ENCODE results near the gene MYO1D. TPM values are rescaled to one million over a fixed set of nuclear protein-coding genes. Genes with fewer than 3 reads are reported as not detected.

MYO1D gene
- total and polyA plus RNA-seq, 2 of the 13 experiments (the other 11 are each of a cell fraction or from before 2014, with no cell fraction given) = 13.2 to 17.3 TPM

DNA sequence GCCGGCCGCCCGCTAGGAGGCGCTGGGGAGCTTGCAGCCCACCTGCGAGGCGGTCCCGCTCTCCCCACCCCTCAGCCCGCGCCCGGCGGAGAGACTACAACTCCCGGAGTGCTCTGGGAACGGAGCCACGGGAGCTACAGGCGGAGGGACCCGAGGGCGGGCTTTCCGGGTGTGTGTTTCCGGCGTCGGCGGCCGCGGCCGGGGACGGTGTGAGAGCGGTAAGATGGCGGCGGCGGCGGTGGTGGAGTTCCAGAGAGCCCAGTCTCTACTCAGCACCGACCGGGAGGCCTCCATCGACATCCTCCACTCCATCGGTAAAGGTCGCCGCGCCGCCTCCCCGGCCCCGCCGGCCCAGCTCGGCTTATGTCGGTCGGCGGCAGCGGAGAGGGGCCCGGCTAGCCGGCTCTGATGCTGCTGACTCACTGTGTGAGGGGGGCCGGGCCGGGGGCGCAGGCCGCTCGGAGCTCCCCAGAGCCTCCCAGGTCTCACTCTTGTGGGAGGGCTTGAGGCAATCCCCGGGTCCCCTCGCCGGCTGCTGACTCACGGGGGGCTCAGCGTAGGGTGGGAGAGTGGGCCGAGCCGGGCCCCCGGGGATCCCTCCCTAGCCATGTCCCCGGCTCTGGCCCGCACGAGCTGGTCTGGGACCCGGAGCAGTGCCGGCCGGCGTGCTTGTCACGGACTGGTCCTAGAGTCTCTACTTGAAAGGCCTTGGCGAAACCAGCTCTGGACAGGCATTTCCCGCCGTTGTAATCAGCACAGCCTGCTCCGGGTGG is 432.4 kb downstream of the MYO1D start, which contains the start of gene PSMD11 (continued):
- TF ChIP-seq, protein P1, sequence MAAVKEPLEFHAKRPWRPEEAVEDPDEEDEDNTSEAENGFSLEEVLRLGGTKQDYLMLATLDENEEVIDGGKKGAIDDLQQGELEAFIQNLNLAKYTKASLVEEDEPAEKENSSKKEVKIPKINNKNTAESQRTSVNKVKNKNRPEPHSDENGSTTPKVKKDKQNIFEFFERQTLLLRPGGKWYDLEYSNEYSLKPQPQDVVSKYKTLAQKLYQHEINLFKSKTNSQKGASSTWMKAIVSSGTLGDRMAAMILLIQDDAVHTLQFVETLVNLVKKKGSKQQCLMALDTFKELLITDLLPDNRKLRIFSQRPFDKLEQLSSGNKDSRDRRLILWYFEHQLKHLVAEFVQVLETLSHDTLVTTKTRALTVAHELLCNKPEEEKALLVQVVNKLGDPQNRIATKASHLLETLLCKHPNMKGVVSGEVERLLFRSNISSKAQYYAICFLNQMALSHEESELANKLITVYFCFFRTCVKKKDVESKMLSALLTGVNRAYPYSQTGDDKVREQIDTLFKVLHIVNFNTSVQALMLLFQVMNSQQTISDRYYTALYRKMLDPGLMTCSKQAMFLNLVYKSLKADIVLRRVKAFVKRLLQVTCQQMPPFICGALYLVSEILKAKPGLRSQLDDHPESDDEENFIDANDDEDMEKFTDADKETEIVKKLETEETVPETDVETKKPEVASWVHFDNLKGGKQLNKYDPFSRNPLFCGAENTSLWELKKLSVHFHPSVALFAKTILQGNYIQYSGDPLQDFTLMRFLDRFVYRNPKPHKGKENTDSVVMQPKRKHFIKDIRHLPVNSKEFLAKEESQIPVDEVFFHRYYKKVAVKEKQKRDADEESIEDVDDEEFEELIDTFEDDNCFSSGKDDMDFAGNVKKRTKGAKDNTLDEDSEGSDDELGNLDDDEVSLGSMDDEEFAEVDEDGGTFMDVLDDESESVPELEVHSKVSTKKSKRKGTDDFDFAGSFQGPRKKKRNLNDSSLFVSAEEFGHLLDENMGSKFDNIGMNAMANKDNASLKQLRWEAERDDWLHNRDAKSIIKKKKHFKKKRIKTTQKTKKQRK (IDR thresholded peaks at IDR 0.05; ENCODE audit: low read length) = no peak
- 0 out of 2 replicates have a peak, but pooled peaks have one; percentile 59 for TF ChIP-seq PCBP1 (IDR thresholded peaks at IDR 0.05; ENCODE audit: borderline replicate concordance, low read depth, low read length)
- no peak for TF ChIP-seq FOSL1 (CRISPR knock-in tag; IDR thresholded peaks at IDR 0.05; ENCODE audit: borderline replicate concordance)
- TF ChIP-seq SATB2 (CRISPR knock-in tag; IDR thresholded peaks at IDR 0.05) = no peak
- TF ChIP-seq MIER2 (CRISPR knock-in tag; IDR thresholded peaks at IDR 0.05) = no peak
- peak; percentile 99 for TF ChIP-seq THAP11 (CRISPR knock-in tag; IDR thresholded peaks at IDR 0.05)
- no peak for TF ChIP-seq ZNF75D (CRISPR knock-in tag; IDR thresholded peaks at IDR 0.05; ENCODE audit: borderline replicate concordance)
- TF ChIP-seq, protein P2, sequence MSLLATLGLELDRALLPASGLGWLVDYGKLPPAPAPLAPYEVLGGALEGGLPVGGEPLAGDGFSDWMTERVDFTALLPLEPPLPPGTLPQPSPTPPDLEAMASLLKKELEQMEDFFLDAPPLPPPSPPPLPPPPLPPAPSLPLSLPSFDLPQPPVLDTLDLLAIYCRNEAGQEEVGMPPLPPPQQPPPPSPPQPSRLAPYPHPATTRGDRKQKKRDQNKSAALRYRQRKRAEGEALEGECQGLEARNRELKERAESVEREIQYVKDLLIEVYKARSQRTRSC (CRISPR knock-in tag; IDR thresholded peaks at IDR 0.05; ENCODE audit: low read depth) = no peak
- peak; percentile 79 for TF ChIP-seq AGO2 (optimal IDR thresholded peaks at IDR 0.05; ENCODE audit: low read depth, low read length)
- TF ChIP-seq ZNF781 (CRISPR knock-in tag; IDR thresholded peaks at IDR 0.05; ENCODE audit: borderline replicate concordance, not compliant biosample characterization) = no peak
- TF ChIP-seq ZNF20 (CRISPR knock-in tag; IDR thresholded peaks at IDR 0.05) = 0 out of 2 replicates have a peak, but pooled peaks have one; percentile 34
- TF ChIP-seq, protein P3, sequence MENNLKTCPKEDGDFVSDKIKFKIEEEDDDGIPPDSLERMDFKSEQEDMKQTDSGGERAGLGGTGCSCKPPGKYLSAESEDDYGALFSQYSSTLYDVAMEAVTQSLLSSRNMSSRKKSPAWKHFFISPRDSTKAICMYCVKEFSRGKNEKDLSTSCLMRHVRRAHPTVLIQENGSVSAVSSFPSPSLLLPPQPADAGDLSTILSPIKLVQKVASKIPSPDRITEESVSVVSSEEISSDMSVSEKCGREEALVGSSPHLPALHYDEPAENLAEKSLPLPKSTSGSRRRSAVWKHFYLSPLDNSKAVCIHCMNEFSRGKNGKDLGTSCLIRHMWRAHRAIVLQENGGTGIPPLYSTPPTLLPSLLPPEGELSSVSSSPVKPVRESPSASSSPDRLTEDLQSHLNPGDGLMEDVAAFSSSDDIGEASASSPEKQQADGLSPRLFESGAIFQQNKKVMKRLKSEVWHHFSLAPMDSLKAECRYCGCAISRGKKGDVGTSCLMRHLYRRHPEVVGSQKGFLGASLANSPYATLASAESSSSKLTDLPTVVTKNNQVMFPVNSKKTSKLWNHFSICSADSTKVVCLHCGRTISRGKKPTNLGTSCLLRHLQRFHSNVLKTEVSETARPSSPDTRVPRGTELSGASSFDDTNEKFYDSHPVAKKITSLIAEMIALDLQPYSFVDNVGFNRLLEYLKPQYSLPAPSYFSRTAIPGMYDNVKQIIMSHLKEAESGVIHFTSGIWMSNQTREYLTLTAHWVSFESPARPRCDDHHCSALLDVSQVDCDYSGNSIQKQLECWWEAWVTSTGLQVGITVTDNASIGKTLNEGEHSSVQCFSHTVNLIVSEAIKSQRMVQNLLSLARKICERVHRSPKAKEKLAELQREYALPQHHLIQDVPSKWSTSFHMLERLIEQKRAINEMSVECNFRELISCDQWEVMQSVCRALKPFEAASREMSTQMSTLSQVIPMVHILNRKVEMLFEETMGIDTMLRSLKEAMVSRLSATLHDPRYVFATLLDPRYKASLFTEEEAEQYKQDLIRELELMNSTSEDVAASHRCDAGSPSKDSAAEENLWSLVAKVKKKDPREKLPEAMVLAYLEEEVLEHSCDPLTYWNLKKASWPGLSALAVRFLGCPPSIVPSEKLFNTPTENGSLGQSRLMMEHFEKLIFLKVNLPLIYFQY (CRISPR knock-in tag; IDR thresholded peaks at IDR 0.05; ENCODE audit: borderline replicate concordance) = peak; percentile 27
- peak; percentile 79 for TF ChIP-seq NR2C2 (CRISPR knock-in tag; IDR thresholded peaks at IDR 0.05; ENCODE audit: borderline replicate concordance)
- TF ChIP-seq ZNF790 (CRISPR knock-in tag; IDR thresholded peaks at IDR 0.05; ENCODE audit: borderline replicate concordance) = no peak
- TF ChIP-seq BHLHE40 (IDR thresholded peaks at IDR 0.05; ENCODE audit: low read length) = no peak
- no peak for TF ChIP-seq DPF2 (CRISPR knock-in tag; IDR thresholded peaks at IDR 0.05; ENCODE audit: borderline replicate concordance, low read depth)
- no peak for TF ChIP-seq CENPT (CRISPR knock-in tag; IDR thresholded peaks at IDR 0.05; ENCODE audit: low read depth)
- TF ChIP-seq, protein P4, sequence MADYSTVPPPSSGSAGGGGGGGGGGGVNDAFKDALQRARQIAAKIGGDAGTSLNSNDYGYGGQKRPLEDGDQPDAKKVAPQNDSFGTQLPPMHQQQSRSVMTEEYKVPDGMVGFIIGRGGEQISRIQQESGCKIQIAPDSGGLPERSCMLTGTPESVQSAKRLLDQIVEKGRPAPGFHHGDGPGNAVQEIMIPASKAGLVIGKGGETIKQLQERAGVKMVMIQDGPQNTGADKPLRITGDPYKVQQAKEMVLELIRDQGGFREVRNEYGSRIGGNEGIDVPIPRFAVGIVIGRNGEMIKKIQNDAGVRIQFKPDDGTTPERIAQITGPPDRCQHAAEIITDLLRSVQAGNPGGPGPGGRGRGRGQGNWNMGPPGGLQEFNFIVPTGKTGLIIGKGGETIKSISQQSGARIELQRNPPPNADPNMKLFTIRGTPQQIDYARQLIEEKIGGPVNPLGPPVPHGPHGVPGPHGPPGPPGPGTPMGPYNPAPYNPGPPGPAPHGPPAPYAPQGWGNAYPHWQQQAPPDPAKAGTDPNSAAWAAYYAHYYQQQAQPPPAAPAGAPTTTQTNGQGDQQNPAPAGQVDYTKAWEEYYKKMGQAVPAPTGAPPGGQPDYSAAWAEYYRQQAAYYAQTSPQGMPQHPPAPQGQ (CRISPR knock-in tag; IDR thresholded peaks at IDR 0.05; ENCODE audit: borderline replicate concordance) = no peak
- TF ChIP-seq ZSCAN25 (CRISPR knock-in tag; IDR thresholded peaks at IDR 0.05) = 0 out of 2 replicates have a peak, but pooled peaks have one; percentile 4

Measured in HepG2 (cell line).